Vagina (tissue), 2 donors: ENCODE results near the gene MADD. TPM values are rescaled to one million over a fixed set of nuclear protein-coding genes. Genes with fewer than 3 reads are reported as not detected.

Experiments
- DNase-seq, 2 donors: peaks; one replicate each; pipeline ENCODE4 v3.0.0-alpha.2; 2017; ENCODE audit errors: extremely low spot score in 2 of 2
- H3K27ac ChIP-seq: fragments of 200-600 bp; sonication (generic); one replicate; pipeline ENCODE4 v1.5.1; 2019
- H3K27me3 ChIP-seq: fragments of 200-600 bp; sonication (generic); one replicate; pipeline ENCODE4 v1.5.1; 2019
- H3K36me3 ChIP-seq, 2 donors: fragments of 200-600 bp; sonication (generic); one replicate each; pipeline ENCODE4 v1.5.1; 2017 to 2019
- H3K4me1 ChIP-seq: fragments of 200-600 bp; sonication (generic); one replicate; pipeline ENCODE4 v1.5.1; 2019
- H3K4me3 ChIP-seq, 2 donors: fragments of 200-600 bp; sonication (generic); 1 replicate in 1 of 2; 2 replicates in 1 of 2; pipeline ENCODE4 v1.5.1; 2016 to 2019
- H3K9me3 ChIP-seq: fragments of 200-600 bp; sonication (generic); one replicate; pipeline ENCODE4 v1.5.1; 2019
- CTCF ChIP-seq, 3 experiments: fragments of 450-650 bp in 2 of 3; fragments of 200-600 bp in 1 of 3; sonication (generic) in 1 of 3; IDR thresholded peaks; one replicate each; pipeline ENCODE4 v1.5.1; 2017 to 2019; ENCODE audit warnings: antibody characterized with exemption in 3 of 3, mild to moderate bottlenecking in 2 of 3, moderate library complexity in 2 of 3
- POLR2A ChIP-seq, 2 donors: fragments of 450-650 bp; IDR thresholded peaks; one replicate each; pipeline ENCODE4 v1.6.1; 2017; ENCODE audit warnings: antibody characterized with exemption in 2 of 2, mild to moderate bottlenecking in 2 of 2, moderate library complexity in 2 of 2
- POLR2AphosphoS5 ChIP-seq, 2 donors: sonication (generic); formaldehyde crosslinking; IDR thresholded peaks; one replicate each; pipeline ENCODE4 v1.9.0; 2017; ENCODE audit warnings: antibody characterized with exemption in 2 of 2, mild to moderate bottlenecking in 2 of 2, low read depth in 1 of 2; ENCODE audit not compliant: insufficient read depth in 1 of 2
- intact Hi-C: fragments of 100-400 bp; cut with DNase I; formaldehyde crosslinking; loops from one replicate; pipeline ENCODE4 v1.15.1; 2023
- total RNA-seq: library from RNA; depleted of rRNA; stranded (reverse); fragments of >200 nt; gene quantifications from one replicate; pipeline ENCODE4 v1.2.3, GENCODE V29; 2016

MADD gene
- total RNA-seq, 1 donor from 2014 or later, result 56.5 TPM

DNA sequence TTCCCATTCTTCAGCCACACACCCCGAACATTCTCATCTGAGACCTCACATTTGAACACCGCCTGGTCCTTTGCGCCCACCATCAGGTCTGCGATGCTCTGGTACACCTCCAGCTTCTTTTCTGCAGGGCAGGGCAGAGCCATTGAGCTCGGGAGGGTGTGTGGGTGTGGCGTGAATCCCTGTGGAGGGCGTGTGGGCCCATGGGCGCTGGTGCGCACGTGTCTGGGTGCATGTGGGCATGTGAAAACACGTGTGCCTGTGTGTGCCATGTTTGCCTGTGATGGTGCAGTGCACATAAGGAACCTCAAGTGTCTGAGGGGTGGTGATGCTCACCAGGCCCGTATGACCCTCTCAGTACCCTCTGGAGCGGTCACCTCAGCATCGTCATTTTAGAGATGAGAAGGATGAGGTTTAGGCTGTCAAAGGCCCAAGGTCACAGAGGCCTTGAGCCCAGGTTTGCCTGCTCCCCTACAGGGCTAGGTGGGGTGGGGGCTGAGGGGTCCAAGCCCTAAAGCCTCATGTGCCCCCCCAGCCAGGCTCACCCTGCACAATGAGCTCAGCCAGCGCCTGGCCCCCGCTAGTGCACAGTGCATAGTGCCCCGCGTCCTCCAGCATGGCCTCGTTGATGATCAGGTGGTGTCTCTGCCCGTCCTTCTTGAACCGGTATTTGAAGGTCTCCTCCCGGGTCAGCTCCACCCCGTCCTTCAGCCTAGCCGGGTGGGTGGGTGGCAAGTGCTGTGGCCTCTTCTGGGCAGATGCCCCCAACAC lies 72.3 kb downstream of the MADD start:
- H3K4me3 ChIP-seq, result no peak overlapping the region

GRCh38 chr11:47342854-47343253 lies 72.9 kb downstream of the MADD start:
- Histone ChIP-seq H3K36me3 (no peaks in the 10 kb centered on the region), H3K27ac (no peak overlapping the region), H3K4me1 (no peaks in the 10 kb centered on the region), H3K4me3 (no peak overlapping the region), H3K27me3 (no peaks in the 10 kb centered on the region), H3K9me3 (no peaks in the 10 kb centered on the region)
- TF ChIP-seq POLR2A (IDR thresholded peaks at IDR 0.05) (no peak), POLR2AphosphoS5 (IDR thresholded peaks at IDR 0.05; ENCODE audit: insufficient read depth in 1 of 2, low read depth in 1 of 2) (no peak), CTCF (IDR thresholded peaks at IDR 0.05) (no peak)
- no peak for DNase-seq
- intact Hi-C loops, result no loop called here

More for the DNA sequence above, 72.3 kb downstream of the MADD start:
- H3K27ac ChIP-seq, result no peak overlapping the region
- H3K9me3 ChIP-seq, result no peaks in the 10 kb centered on the region
- no peaks in the 10 kb centered on the region for H3K27me3 ChIP-seq
- no peak for TF ChIP-seq POLR2A (IDR thresholded peaks at IDR 0.05)
- no peak for TF ChIP-seq POLR2AphosphoS5 (IDR thresholded peaks at IDR 0.05; ENCODE audit: insufficient read depth in 1 of 2, low read depth in 1 of 2)
- H3K36me3 ChIP-seq, result no peaks in the 10 kb centered on the region
- intact Hi-C loops, result no loop called here
- no peaks in the 10 kb centered on the region for H3K4me1 ChIP-seq
- no peak for DNase-seq

- no peak for DNase-seq
- no peak for TF ChIP-seq CTCF (IDR thresholded peaks at IDR 0.05)
- TF ChIP-seq POLR2AphosphoS5 (IDR thresholded peaks at IDR 0.05; ENCODE audit: insufficient read depth in 1 of 2, low read depth in 1 of 2), result no peak
- no peak for TF ChIP-seq POLR2A (IDR thresholded peaks at IDR 0.05)
- intact Hi-C loops, result no loop called here
- Histone ChIP-seq H3K36me3 (no peaks in the 10 kb centered on the region), H3K9me3 (no peaks in the 10 kb centered on the region), H3K4me1 (no peaks in the 10 kb centered on the region), H3K4me3 (no peak overlapping the region), H3K27ac (no peak overlapping the region), H3K27me3 (no peaks in the 10 kb centered on the region)
These were observed 76.1 kb downstream of the MADD start for GRCh38 chr11:47345890-47346563.

DNA sequence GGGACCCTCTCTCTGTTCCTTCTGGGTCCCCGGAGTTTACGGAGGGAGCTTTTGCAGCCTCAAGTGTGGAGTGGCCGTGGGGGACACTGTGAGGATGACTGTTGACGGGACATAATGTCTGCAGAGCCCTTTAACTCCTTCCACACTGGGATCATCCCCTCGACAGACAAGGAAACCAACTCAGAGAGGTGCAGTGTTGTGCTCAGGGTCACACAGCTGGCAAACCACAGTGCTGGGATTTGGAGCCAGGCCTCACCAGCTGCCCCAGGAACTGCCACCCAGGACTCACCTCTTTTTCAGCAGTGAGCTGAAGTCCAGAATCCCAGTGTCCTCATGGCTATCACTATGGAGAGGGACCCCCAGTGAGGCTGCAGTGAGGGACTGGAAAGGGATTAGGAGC lies 77.2 kb downstream of the MADD start:
- no peak overlapping the region for H3K4me3 ChIP-seq
- no peaks in the 10 kb centered on the region for H3K9me3 ChIP-seq
- intact Hi-C loops, result no loop called here
- DNase-seq, result no peak
- H3K36me3 ChIP-seq, result no peaks in the 10 kb centered on the region
- H3K27me3 ChIP-seq, result no peaks in the 10 kb centered on the region
- no peak for TF ChIP-seq POLR2A (IDR thresholded peaks at IDR 0.05)
- TF ChIP-seq CTCF (IDR thresholded peaks at IDR 0.05), result no peak
- TF ChIP-seq POLR2AphosphoS5 (IDR thresholded peaks at IDR 0.05; ENCODE audit: insufficient read depth in 1 of 2, low read depth in 1 of 2), result no peak
- no peak overlapping the region for H3K27ac ChIP-seq
- no peaks in the 10 kb centered on the region for H3K4me1 ChIP-seq

GRCh38 chr11:47348131-47348802 lies 78.3 kb downstream of the MADD start:
- Histone ChIP-seq H3K27ac (no peak overlapping the region), H3K27me3 (no peaks in the 10 kb centered on the region), H3K36me3 (no peaks in the 10 kb centered on the region), H3K9me3 (no peaks in the 10 kb centered on the region), H3K4me1 (no peaks in the 10 kb centered on the region), H3K4me3 (no peak overlapping the region)
- no peak for DNase-seq
- intact Hi-C loops, result no loop called here
- TF ChIP-seq POLR2AphosphoS5 (IDR thresholded peaks at IDR 0.05; ENCODE audit: insufficient read depth in 1 of 2, low read depth in 1 of 2), result no peak
- TF ChIP-seq POLR2A (IDR thresholded peaks at IDR 0.05), result no peak
- no peak for TF ChIP-seq CTCF (IDR thresholded peaks at IDR 0.05)
